ENCODE results near the gene DNAJC4. TPM values are rescaled to one million over a fixed set of nuclear protein-coding genes. Genes with fewer than 3 reads are reported as not detected.

The DNAJC4 gene
- total and polyA plus RNA-seq, 2 donors (not counting 1 experiment from before 2014, with no cell fraction given) = 12.6 TPM

- Histone ChIP-seq H3K36me3 (ENCODE audit: control insufficient read depth, insufficient read depth, low read length) (peaks cover 11% of the 10 kb centered on the region), H2AFZ (ENCODE audit: low read length) (no peak overlapping the region), H3K79me2 (ENCODE audit: control insufficient read depth, insufficient read depth, low read length) (peaks cover 36% of the 10 kb centered on the region), H3K27me3 (ENCODE audit: control insufficient read depth, insufficient read depth, low read length) (no peaks in the 10 kb centered on the region), H3K9me3 (ENCODE audit: control insufficient read depth, insufficient read depth, low read depth, low read length) (no peaks in the 10 kb centered on the region), H3K4me2 (ENCODE audit: extremely low read depth, insufficient read depth, low read length) (no peak overlapping the region), H3K4me1 (ENCODE audit: control insufficient read depth, extremely low read depth, insufficient read depth, low read length) (no peaks in the 10 kb centered on the region), H4K20me1 (ENCODE audit: control insufficient read depth, extremely low read depth, insufficient read depth, low read length) (no peaks in the 10 kb centered on the region), H3K27ac (ENCODE audit: insufficient read depth, low read length) (no peak overlapping the region), H3K4me3 (replicated peaks in 1 of 4; ENCODE audit: control extremely low read depth in 1 of 4, insufficient read depth in 1 of 4, low read depth in 3 of 4, low read length in 4 of 4) (no peak overlapping the region), H3K9ac (ENCODE audit: insufficient read depth, low read length) (no peak overlapping the region)
- TF ChIP-seq EZH2 (IDR thresholded peaks at IDR 0.05; ENCODE audit: low read length, missing control alignments) = no peak
- TF ChIP-seq, protein P1, sequence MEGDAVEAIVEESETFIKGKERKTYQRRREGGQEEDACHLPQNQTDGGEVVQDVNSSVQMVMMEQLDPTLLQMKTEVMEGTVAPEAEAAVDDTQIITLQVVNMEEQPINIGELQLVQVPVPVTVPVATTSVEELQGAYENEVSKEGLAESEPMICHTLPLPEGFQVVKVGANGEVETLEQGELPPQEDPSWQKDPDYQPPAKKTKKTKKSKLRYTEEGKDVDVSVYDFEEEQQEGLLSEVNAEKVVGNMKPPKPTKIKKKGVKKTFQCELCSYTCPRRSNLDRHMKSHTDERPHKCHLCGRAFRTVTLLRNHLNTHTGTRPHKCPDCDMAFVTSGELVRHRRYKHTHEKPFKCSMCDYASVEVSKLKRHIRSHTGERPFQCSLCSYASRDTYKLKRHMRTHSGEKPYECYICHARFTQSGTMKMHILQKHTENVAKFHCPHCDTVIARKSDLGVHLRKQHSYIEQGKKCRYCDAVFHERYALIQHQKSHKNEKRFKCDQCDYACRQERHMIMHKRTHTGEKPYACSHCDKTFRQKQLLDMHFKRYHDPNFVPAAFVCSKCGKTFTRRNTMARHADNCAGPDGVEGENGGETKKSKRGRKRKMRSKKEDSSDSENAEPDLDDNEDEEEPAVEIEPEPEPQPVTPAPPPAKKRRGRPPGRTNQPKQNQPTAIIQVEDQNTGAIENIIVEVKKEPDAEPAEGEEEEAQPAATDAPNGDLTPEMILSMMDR (conservative IDR thresholded peaks at IDR 0.05 in 1 of 2, IDR thresholded peaks at IDR 0.05 in 1 of 2; ENCODE audit: low read depth in 1 of 2, low read length in 2 of 2) = no peak
- no peak for DNase-seq (ENCODE audit: low read depth in 2 of 2)
These were observed 37.9 kb upstream of the DNAJC4 start for GRCh38 chr11:64192434-64192833.

GRCh38 chr11:64196626-64197025 is 33.7 kb upstream of the DNAJC4 start:
- Histone ChIP-seq H3K9me3 (ENCODE audit: control insufficient read depth, insufficient read depth, low read depth, low read length) (no peaks in the 10 kb centered on the region), H3K79me2 (ENCODE audit: control insufficient read depth, insufficient read depth, low read length) (peaks cover 20% of the 10 kb centered on the region), H3K36me3 (ENCODE audit: control insufficient read depth, insufficient read depth, low read length) (peaks cover 18% of the 10 kb centered on the region), H3K27ac (ENCODE audit: insufficient read depth, low read length) (no peak overlapping the region), H3K9ac (ENCODE audit: insufficient read depth, low read length) (no peak overlapping the region), H3K4me1 (ENCODE audit: control insufficient read depth, extremely low read depth, insufficient read depth, low read length) (no peaks in the 10 kb centered on the region), H4K20me1 (ENCODE audit: control insufficient read depth, extremely low read depth, insufficient read depth, low read length) (no peaks in the 10 kb centered on the region), H3K4me2 (ENCODE audit: extremely low read depth, insufficient read depth, low read length) (no peak overlapping the region), H3K4me3 (replicated peaks in 1 of 4; ENCODE audit: control extremely low read depth in 1 of 4, insufficient read depth in 1 of 4, low read depth in 3 of 4, low read length in 4 of 4) (no peak overlapping the region), H2AFZ (ENCODE audit: low read length) (no peak overlapping the region), H3K27me3 (ENCODE audit: control insufficient read depth, insufficient read depth, low read length) (no peaks in the 10 kb centered on the region)
- TF ChIP-seq EZH2 (IDR thresholded peaks at IDR 0.05; ENCODE audit: low read length, missing control alignments) = no peak
- TF ChIP-seq, protein P1 (conservative IDR thresholded peaks at IDR 0.05 in 1 of 2, IDR thresholded peaks at IDR 0.05 in 1 of 2; ENCODE audit: low read depth in 1 of 2, low read length in 2 of 2) = no peak
- no peak for DNase-seq (ENCODE audit: low read depth in 2 of 2)

- peaks cover 5% of the 10 kb centered on the region for H3K79me2 ChIP-seq (ENCODE audit: control insufficient read depth, insufficient read depth, low read length)
- H3K4me1 ChIP-seq (ENCODE audit: control insufficient read depth, extremely low read depth, insufficient read depth, low read length) = no peaks in the 10 kb centered on the region
- no peaks in the 10 kb centered on the region for H4K20me1 ChIP-seq (ENCODE audit: control insufficient read depth, extremely low read depth, insufficient read depth, low read length)
- no peak for DNase-seq (ENCODE audit: low read depth in 2 of 2)
- H3K9me3 ChIP-seq (ENCODE audit: control insufficient read depth, insufficient read depth, low read depth, low read length) = no peaks in the 10 kb centered on the region
- no peaks in the 10 kb centered on the region for H3K27me3 ChIP-seq (ENCODE audit: control insufficient read depth, insufficient read depth, low read length)
- H3K4me3 ChIP-seq (replicated peaks in 1 of 4; ENCODE audit: control extremely low read depth in 1 of 4, insufficient read depth in 1 of 4, low read depth in 3 of 4, low read length in 4 of 4) = no peak overlapping the region
- no peak overlapping the region for H3K4me2 ChIP-seq (ENCODE audit: extremely low read depth, insufficient read depth, low read length)
- H3K36me3 ChIP-seq (ENCODE audit: control insufficient read depth, insufficient read depth, low read length) = peaks cover 19% of the 10 kb centered on the region
- TF ChIP-seq, protein P1 (conservative IDR thresholded peaks at IDR 0.05 in 1 of 2, IDR thresholded peaks at IDR 0.05 in 1 of 2; ENCODE audit: low read depth in 1 of 2, low read length in 2 of 2) = no peak
- no peak for TF ChIP-seq EZH2 (IDR thresholded peaks at IDR 0.05; ENCODE audit: low read length, missing control alignments)
- no peak overlapping the region for H3K27ac ChIP-seq (ENCODE audit: insufficient read depth, low read length)
- no peak overlapping the region for H3K9ac ChIP-seq (ENCODE audit: insufficient read depth, low read length)
- no peak overlapping the region for H2AFZ ChIP-seq (ENCODE audit: low read length)
These were observed 31.8 kb upstream of the DNAJC4 start for GRCh38 chr11:64198511-64198910.

All from fibroblast of lung (primary cell).